ENCODE data around the gene FHIP2A.

FHIP2A gene

DNA sequence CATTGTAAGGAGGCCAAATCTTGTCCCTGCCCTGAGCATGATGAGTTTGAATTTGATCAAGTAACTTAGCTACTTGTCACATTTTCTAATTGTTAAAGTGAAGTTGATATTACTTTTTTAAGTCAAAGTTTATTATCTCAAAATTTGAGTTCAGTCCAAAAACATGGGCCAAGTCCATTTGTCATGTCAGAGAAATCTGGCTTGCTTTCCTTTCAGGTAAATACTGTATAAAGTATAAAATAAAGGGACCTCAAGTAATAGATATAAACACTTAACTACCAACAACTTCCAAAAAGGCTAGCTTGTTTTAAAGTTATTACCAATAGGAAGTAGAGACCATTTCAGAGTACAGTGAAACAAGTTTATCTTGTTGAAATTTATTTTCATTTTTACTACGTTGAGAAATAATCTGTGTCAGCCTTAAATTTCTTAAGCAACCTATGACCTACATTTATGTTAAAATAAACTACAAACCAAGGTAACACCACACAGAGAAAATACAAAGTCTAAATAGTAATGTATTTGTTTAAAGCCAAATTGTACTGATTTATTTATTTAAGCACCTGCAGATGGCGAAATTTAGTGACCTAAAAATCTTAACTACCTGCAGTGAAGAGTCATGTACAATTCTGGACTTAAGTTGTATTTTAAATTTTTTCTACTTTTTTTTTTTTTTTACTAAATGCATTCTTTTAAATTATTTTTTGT is 36.5 kb downstream of the FHIP2A start:
- TF ChIP-seq, protein P1, sequence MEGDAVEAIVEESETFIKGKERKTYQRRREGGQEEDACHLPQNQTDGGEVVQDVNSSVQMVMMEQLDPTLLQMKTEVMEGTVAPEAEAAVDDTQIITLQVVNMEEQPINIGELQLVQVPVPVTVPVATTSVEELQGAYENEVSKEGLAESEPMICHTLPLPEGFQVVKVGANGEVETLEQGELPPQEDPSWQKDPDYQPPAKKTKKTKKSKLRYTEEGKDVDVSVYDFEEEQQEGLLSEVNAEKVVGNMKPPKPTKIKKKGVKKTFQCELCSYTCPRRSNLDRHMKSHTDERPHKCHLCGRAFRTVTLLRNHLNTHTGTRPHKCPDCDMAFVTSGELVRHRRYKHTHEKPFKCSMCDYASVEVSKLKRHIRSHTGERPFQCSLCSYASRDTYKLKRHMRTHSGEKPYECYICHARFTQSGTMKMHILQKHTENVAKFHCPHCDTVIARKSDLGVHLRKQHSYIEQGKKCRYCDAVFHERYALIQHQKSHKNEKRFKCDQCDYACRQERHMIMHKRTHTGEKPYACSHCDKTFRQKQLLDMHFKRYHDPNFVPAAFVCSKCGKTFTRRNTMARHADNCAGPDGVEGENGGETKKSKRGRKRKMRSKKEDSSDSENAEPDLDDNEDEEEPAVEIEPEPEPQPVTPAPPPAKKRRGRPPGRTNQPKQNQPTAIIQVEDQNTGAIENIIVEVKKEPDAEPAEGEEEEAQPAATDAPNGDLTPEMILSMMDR (IDR thresholded peaks at IDR 0.05; ENCODE audit: low read depth, low read length): no peak
- no peak for DNase-seq (ENCODE audit: extremely low read depth, low read depth)

DNA sequence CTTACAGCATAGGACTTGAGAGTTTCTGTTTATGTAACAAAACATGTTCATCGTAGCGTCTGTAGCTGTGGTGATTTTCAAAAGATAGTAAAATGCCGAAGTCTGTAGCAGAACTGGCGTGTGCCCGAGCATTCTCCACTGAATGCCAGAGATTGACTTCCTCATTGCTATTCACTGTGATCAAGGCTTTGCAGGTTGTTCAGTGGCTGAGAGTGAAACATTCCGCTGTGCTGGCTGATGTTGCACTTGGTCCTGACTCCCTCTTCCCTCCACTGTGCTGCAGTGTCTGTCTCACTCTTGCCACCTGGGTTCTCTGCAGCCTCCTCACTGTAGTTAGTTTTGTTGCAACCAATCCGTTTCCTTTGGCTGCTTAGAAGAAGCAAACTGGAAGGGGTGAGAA is 37.6 kb downstream of the FHIP2A start:
- TF ChIP-seq, protein P1 (IDR thresholded peaks at IDR 0.05; ENCODE audit: low read depth, low read length): no peak
- DNase-seq (ENCODE audit: extremely low read depth, low read depth): no peak

DNA sequence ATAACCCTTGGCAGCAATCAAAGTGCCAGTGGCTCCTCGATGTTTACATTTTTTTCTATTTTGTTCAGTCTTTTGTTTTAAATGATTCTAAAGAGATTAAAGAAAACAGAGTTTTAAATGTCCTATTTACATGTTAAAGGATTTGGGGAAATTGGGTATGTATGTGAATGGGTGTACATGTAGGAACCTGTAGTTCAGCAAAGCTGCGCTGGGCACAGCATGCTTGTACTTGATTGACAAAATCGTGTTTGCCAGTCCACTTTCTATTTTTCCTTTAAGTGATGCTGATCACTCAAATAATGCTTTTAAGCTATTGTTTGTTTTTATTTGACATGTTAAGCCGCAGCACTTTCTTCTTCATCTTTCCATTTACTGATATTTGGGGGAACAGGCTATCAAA is 40.9 kb downstream of the FHIP2A start:
- no peak for DNase-seq (ENCODE audit: extremely low read depth, low read depth)
- TF ChIP-seq, protein P1 (IDR thresholded peaks at IDR 0.05; ENCODE audit: low read depth, low read length): no peak

DNA sequence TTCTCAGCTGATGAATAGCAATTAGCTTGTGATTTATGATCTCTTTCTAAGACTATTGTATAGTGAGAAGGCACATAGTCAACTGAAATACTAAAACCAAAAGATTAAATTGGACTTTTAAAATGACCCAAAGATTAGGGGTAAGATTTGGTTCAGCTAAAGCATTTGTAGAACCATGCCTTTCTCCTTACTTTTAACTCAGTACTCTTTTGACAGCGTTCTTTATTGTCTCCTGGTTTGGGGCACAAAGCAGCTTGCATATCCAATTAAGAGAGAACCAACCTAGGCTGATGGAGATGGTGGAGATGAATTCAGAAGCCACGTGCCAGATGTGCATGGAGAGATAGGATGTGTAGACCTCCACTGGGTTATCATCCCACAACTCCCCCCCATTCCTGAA is 45.8 kb downstream of the FHIP2A start:
- TF ChIP-seq, protein P1 (IDR thresholded peaks at IDR 0.05; ENCODE audit: low read depth, low read length): no peak

DNA sequence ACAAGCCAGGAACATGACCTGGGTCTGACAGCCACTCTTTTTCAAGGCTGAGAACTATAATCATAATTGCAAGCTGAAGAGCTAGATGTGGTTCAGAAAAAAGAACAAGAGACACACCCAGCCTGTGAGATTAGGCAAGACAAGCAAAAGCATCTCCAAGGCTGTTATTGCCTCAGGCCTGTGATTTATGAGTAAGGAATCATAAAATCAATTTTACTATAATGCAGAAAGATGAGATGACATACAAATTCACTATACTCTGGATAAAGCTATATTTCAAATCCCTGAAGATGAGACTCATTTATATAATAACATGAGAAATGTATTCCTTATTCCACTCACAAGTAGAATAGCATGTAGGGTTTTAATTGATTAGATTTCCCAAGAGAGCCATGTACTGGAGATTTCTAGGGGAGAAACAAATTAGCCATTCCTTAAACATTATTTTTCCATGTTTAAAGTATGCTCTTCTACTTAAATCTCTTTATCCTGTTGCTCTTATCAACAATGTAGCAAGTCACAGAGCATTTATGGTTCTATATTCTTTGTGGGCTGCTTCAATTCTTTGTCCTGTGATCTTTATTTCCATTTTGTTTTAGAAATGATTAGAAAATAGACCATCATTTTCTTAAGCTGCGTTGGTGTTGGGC is 47.4 kb downstream of the FHIP2A start:
- peak; percentile 31 for DNase-seq (ENCODE audit: extremely low read depth, low read depth)
- TF ChIP-seq, protein P1 (IDR thresholded peaks at IDR 0.05; ENCODE audit: low read depth, low read length): no peak

More for the DNA sequence above, 45.8 kb downstream of the FHIP2A start:
- DNase-seq (ENCODE audit: extremely low read depth, low read depth): no peak

DNA sequence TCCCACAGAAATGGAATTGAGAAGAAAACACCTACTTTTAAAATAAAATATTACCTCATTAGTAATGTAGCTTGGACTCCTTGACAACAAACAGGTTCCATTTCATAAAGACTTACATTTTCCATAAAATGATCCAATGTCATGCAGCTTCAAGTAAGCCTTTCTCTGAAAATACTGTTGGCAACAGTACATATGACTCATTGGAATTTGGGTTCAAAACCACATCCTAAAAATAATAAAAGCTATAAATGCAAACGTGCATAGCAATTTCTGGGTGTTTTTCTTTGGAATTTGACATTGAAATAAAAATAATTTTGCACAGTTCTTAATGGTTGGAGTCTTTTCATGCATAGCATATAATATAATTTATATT is 47.9 kb downstream of the FHIP2A start:
- DNase-seq (ENCODE audit: extremely low read depth, low read depth): peak; percentile 43
- TF ChIP-seq, protein P1 (IDR thresholded peaks at IDR 0.05; ENCODE audit: low read depth, low read length): no peak

DNA sequence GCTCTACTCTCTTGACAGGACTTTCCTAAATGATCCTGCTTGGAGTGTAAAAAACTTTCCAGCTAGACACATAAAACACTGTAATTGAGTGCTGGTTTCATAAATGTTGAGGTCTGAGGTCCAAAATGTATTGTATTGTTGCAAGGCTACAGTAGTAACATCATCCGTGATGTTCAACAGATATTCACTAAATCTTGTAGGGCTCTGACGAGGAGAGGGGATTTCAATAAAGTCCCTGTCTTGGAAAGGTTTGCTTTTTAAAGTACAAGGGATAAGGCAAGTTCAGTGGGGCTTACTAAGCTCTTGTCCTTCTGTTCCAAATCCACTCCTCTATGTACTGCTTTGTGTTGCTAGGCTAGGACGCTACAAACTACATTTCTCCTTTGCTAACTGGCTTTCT is 48.9 kb downstream of the FHIP2A start:
- TF ChIP-seq, protein P1 (IDR thresholded peaks at IDR 0.05; ENCODE audit: low read depth, low read length): no peak
- DNase-seq (ENCODE audit: extremely low read depth, low read depth): no peak
